ENCODE data around the gene SPATA9.
A peak's percentile ranks its signal among the peaks of the same experiment; 100 is the strongest.

Gene SPATA9, protein sequence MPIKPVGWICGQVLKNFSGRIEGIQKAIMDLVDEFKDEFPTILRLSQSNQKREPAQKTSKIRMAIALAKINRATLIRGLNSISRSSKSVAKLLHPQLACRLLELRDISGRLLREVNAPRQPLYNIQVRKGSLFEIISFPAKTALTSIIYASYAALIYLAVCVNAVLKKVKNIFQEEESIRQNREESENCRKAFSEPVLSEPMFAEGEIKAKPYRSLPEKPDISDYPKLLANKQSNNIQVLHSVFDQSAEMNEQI

DNA sequence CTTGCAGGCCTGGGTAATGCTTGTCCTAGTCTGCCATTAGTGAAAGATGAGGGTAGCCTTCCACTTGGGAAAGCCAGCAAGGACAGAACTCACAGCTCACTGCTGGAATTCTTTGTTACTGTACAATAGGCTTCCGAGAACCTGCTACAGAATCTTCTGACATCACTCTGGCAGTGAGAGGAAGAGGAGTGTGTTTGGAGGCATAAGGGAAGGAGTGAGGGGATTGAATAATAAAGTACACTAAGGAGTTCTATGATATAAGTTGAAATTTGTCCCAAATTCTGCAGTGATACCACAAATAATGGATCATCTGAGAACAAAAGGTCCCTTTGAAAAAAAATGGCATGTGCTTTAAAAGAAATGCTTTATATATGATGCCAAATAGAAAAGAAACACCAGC is at the start of gene SPATA9:
SPATA9 (minus strand) TSS at position 101 of the 400 bp plus-strand sequence. CDS start 137 bp downstream, outside the sequence.
- DNase-seq, result no peak

GRCh38 chr5:95731571-95732554 is 49.1 kb upstream of the SPATA9 start:
- DNase-seq, result peak; percentile 34

DNA sequence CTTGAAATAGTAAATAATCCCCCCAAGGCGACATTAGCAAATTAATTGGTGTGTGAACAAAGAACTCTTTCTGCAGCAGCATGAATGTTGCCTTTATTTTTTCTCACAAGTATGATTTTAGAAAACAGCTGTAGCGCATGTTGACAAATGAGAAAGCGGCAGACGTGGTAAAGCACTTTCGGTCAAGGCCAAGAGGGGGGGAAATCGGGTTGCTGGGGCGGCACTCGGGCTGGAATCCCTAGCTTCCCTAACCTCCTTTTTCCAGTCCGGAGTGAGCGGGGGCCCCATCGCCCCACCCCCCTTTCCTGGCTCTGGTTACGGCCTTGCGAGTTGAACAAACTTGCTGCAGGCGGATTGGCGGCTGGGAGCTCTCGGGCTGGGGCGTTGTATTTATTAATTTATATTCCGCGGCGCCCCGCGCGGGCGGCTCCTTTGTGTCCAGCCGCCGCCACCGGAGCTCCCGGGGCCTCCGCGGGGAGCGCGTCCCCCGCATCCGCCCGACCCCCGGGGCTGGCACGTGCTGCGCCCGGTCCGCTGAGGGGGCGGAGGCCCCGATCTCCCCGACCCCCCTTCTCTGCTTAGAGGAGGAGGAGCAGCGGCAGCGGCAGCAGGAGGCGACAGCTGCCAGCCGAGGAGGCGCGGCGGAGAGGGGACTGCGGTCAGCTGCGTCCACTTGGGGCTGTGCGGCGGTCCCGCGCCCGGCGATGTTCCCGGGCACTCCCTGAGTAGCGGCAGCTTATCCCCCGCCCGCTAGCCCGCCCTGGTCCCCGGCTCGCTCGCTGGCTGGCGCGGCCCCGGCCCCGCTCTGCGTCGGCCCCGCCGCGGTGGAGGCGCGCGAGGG is 48.2 kb upstream of the SPATA9 start, which contains the start of gene RHOBTB3:
RHOBTB3 (plus strand) TSS at position 607 of the 841 bp plus-strand sequence. CDS start 347 bp downstream, outside the sequence.
- DNase-seq, result peak; percentile 85

- no peak for DNase-seq
Observed at GRCh38 chr5:95730011-95730700, 47.4 kb upstream of the SPATA9 start.

GRCh38 chr5:95729115-95730010 is 46.6 kb upstream of the SPATA9 start:
- DNase-seq, result no peak

GRCh38 chr5:95728494-95729114 is 45.8 kb upstream of the SPATA9 start:
- no peak for DNase-seq

DNA sequence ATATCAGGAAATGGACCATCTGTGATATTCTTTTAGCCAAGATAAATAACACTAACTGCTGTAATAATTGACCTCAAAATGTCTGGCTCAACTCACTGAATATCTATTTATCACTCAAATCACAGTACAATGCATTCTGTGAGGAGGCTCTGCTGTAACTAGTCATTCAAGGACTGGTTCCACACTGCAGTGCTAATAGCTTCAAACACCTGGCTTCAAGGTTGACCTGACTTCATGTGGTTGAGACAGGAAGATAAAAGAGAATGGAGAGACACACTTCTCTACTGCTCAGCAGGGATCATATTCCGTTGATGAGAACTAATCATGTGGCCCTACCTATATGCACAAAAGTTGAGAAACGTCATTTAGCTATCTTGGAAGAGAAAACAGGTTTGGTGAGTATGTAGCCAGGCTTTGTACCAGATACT is 45.0 kb upstream of the SPATA9 start:
- DNase-seq, result peak; percentile 81

DNA sequence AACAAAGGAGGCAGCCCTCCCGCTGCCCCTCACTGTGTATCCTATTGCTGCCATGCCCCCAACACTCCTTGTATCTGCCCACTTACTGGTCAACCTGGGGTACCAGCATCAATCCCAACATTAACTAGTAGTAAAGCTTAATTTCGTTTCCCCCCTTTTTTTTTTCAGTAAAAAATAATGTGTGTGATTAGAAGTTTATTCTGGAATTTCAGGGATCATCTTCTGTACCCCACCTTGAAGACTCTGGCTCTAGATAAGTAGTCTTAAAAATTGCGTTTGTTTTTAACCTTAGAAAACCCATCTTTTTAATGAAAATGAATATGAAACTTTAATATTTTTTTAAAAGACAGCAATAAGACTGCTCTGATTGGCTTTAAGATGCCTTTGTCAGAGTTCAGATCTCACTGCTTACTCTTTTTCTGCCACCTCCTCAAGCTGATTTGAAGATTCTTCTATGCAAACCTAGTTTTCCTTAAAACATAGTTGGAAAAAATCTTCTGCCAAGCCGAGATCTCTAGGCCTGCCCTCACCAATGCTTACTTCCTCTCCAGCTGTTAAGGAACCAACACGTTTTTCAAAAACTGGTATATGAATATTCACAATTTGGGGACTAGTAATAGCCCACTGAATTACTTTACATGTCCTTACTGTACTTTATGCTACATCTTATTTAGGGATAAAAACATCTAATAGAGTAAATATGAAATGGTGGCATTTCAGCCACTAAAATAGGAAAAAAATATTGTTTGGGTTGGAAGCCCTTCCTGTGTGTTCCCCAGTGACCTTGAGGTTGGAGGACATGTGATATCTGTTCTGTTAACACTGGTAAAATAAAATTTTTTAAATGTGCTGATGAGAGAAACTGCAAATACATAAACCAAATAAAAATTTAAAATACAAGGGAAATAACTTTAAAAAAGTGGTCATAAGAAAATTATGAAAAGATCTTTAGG is 44.3 kb upstream of the SPATA9 start:
- DNase-seq, result no peak

DNA sequence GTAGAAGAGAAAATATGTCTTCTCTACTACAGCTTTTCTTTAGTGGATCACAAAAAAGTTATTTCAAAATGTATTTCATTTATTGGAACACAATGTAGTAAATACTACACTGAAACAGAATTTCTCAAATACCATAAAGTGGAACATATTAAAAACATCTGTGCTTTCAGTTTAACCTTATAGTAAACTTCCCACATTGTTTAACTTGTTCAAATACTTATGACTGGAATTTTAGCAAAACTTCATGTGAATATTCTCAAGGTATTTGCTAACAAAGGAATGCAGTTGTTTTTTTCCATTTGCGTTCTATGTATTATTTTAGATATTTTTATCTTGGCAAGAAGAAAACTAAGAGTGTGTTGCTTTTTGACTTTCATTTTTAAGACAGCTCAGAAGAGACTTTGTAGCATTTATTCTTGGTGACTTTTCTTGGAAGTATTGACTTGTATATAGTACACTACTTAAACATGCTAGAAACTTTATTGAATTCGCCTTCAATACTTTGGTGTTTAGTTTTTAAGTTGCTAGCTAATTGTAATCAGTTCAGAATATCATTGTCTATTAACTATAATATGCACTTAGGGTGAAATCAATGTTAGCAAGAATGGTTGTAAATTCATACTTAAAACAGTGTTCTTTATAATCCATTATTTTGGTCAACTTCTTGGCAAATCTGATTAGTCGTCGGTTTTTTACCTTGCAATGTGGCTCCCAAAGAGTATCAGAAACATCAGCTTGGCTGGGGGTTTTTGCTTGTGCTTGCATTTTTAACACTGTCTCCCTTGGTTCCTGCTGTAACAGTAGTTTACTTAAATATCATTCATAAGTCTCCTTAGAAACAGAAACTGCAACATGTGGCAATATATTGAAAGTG is 43.4 kb upstream of the SPATA9 start:
- no peak for DNase-seq

GRCh38 chr5:95725071-95725820 is 42.5 kb upstream of the SPATA9 start:
- no peak for DNase-seq

GRCh38 chr5:95723632-95724369 is 41.0 kb upstream of the SPATA9 start:
- DNase-seq, result no peak

DNA sequence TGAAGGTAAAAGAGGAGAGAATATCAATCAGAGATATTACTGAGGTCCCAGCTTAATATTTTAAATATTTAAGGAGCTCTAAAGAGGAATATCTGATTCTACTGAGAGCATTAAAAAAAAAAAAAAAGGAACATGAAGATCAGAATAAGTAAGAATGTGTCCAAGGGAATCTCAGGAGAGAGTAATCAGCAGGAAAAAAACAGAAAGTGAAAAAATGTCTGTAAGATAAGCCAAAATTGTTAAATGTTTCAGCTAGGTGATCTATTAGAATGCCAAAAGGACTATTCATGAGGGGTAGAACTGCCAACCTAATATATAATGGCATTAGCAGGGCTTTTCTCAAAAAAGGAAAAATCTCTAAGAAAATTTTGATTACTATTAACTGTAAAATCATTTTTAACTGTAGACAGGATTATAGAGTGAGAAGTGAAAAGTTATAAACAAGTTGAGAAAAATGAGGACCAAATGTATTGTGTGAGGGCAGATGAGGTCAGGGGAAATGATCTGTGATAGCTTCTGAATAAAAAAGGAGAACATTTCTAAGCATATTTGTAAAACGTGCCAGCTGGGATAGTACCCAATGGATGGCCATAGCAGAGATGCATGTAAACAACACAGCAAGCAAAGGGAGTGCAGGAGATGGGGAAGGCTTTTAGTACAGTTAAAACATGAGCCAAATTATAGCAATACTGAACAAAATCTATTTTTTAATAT is 38.9 kb upstream of the SPATA9 start:
- DNase-seq, result no peak

DNA sequence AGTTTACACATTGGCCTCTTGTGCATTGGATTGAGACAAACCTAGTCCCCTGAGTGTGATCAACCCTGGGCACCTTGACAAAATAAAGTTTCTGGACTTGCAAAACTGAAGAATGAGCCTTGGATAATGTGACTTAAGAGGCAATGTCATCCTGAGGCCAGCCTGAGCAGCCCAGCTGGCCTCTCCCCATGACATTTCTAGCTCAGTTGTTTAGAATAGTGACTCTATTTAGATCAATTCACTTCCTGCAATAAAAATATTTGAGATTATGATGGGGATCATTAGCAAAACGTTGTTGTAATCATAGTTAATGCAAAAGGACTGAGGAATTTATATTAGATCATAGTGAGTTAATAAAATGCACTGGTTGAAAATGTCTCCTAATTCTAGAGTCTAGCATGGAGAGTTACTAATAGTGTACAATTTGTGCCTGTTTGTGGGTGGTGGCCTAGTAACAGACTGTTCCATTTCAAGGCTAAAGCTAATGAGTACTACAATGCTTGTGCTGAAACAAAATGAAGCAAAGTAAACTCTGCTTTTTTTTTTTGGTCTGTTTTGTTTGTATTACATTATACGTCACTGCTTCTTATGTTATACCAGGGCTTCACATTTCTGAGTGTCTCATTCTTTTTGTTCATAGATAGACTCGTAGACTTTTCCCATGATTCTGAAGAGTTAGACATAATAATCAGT is 37.4 kb upstream of the SPATA9 start:
- DNase-seq, result no peak

GRCh38 chr5:95718738-95719137 is 35.9 kb upstream of the SPATA9 start:
- no peak for DNase-seq

GRCh38 chr5:95718203-95718602 is 35.4 kb upstream of the SPATA9 start:
- DNase-seq, result no peak

DNA sequence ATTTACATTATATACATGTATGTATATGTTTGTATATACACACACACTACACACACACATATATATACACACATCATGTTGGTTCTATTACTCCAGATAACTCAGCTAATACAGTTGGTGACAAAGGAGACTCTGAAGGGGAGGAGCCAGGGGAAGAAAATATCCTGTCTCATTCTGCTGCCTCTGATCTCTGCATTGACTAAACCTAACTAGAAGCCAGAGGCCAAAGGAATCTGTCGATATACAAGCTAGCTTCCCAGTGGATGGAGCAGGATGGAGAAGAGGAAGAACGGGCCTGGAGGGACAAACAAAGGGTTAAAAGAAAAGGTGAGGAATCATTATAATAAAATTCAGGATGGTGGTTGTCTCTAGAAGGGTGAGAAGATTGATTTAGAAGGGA is 34.6 kb upstream of the SPATA9 start:
- no peak for DNase-seq
